IPS-18a (cell line): Measurements from ENCODE around the gene CXCR6.

ENCODE experiments used
- H3K27ac ChIP-seq: one replicate; pipeline ENCODE4 v1.5.1; 2013; ENCODE audit warnings: low read length
- H3K27me3 ChIP-seq: one replicate; pipeline ENCODE4 v1.6.1; 2013; ENCODE audit warnings: mild to moderate bottlenecking, low read length; ENCODE audit not compliant: control insufficient read depth, insufficient read depth
- H3K36me3 ChIP-seq: one replicate; pipeline ENCODE4 v1.6.1; 2013; ENCODE audit warnings: low read depth, low read length; ENCODE audit not compliant: control insufficient read depth
- H3K4me1 ChIP-seq: one replicate; pipeline ENCODE4 v1.6.1; 2013; ENCODE audit warnings: low read depth, low read length; ENCODE audit not compliant: control insufficient read depth
- H3K4me3 ChIP-seq: one replicate; pipeline ENCODE4 v1.5.1; 2013; ENCODE audit warnings: low read length
- H3K9ac ChIP-seq: one replicate; pipeline ENCODE4 v1.6.1; 2013; ENCODE audit warnings: mild to moderate bottlenecking, low read length, moderate library complexity
- H3K9me3 ChIP-seq: one replicate; pipeline ENCODE4 v1.6.1; 2013; ENCODE audit warnings: low read depth, low read length; ENCODE audit not compliant: control insufficient read depth

Gene CXCR6

DNA sequence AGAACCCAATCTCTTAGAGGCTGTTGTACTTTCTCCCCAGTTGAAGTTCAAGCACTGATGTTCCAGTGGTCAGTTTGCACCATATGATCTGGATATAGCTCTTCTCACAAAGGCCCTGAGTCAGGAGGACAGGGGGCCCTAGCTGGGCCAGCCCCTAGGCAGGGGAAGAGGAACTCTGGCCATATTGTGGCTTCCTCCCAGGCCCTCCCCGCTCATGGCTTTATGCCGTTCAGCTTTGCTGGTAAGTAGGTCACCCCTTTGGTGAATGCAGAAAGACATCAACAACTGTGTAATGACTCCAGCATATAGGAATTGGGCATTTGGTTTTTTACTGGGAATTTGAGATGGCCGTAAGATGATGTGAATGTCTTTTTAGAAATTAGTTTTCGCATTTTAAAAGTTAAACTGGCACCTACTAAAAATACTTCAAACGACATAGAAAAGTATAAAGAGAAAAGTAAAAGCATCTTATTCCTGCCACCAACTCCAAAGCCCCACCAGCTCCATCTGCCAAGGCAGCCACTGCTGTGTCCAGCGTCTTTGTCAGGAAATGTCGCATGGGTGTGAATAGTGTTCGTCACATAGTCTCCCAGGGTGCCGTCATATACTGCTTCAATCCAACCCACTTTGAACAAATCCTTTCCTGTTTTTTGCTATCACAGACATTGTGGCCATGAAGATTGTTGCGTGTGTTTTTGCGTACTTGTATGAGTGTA lies 31.6 kb upstream of the CXCR6 start:
- H3K27me3 ChIP-seq, result no peaks in the 10 kb centered on the region
- H3K4me1 ChIP-seq, result no peaks in the 10 kb centered on the region
- H3K9me3 ChIP-seq, result no peaks in the 10 kb centered on the region
- no peaks in the 10 kb centered on the region for H3K36me3 ChIP-seq
- H3K9ac ChIP-seq, result no peak overlapping the region
- H3K4me3 ChIP-seq, result no peak overlapping the region
- no peak overlapping the region for H3K27ac ChIP-seq

DNA sequence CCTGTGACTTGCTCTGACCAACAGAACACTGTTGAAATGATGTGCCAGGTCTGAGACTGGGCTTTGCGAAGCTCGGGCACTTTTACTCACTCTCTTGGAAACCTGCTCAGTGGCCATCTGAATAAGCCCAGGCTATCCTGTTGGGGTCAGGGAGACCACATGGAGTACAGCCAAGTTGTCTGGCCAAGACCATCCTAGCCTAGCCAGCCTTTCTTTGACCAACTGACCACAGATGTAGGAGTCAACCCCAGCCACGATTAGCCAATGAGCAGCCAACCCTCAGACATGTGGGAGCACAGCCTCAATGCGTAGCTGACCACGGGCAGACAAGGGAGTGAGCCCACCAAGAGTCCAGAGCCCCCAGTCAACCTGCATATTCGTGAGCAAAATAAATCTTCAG lies 30.8 kb upstream of the CXCR6 start:
- Histone ChIP-seq H3K4me1 (no peaks in the 10 kb centered on the region), H3K36me3 (no peaks in the 10 kb centered on the region), H3K4me3 (no peak overlapping the region), H3K27ac (no peak overlapping the region), H3K9me3 (no peaks in the 10 kb centered on the region), H3K9ac (no peak overlapping the region), H3K27me3 (no peaks in the 10 kb centered on the region)

GRCh38 chr3:45914362-45915058 lies 28.8 kb upstream of the CXCR6 start:
- no peaks in the 10 kb centered on the region for H3K36me3 ChIP-seq
- H3K9me3 ChIP-seq, result no peaks in the 10 kb centered on the region
- no peak overlapping the region for H3K27ac ChIP-seq
- no peak overlapping the region for H3K9ac ChIP-seq
- no peak overlapping the region for H3K4me3 ChIP-seq
- no peaks in the 10 kb centered on the region for H3K4me1 ChIP-seq
- no peaks in the 10 kb centered on the region for H3K27me3 ChIP-seq

GRCh38 chr3:45915059-45915439 lies 28.2 kb upstream of the CXCR6 start:
- H3K9me3 ChIP-seq, result no peaks in the 10 kb centered on the region
- H3K4me3 ChIP-seq, result no peak overlapping the region
- H3K27me3 ChIP-seq, result no peaks in the 10 kb centered on the region
- H3K36me3 ChIP-seq, result no peaks in the 10 kb centered on the region
- no peak overlapping the region for H3K9ac ChIP-seq
- no peak overlapping the region for H3K27ac ChIP-seq
- no peaks in the 10 kb centered on the region for H3K4me1 ChIP-seq

DNA sequence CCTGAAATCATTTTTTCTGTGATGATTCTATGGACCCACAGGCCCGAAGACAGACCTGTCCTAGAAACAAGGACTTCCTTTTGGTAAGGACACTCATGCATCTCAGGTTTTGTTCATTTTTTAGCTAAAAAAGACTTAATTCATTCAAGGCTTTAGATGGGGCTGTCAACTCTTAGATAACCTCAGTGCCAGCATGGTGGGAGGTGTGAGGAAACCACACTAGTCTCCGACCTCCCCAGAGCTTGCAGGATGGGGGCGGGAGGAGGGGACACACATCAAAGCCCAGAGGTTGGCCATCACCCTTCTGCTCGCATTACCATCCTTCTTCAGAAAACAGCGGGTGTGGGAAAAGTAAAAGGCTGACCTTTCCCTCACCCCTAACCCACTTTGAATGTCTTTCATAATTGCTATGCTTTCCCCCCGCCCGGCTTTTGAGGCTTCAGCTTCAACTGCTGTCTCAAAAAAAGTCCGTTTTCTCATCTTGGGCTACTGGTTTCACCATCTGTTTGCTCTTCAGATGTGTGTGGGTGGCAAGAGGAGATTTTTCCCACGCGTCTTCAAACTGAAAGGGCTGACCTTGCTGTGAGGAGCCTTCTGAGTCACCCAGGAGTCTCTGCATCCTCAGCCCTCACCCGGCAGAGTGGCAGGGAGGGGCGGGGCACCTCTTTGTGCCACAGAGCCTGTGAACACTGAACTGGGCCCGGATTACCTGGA lies 27.6 kb upstream of the CXCR6 start:
- Histone ChIP-seq H3K4me3 (no peak overlapping the region), H3K9me3 (no peaks in the 10 kb centered on the region), H3K9ac (no peak overlapping the region), H3K4me1 (no peaks in the 10 kb centered on the region), H3K36me3 (no peaks in the 10 kb centered on the region), H3K27ac (no peak overlapping the region), H3K27me3 (no peaks in the 10 kb centered on the region)

DNA sequence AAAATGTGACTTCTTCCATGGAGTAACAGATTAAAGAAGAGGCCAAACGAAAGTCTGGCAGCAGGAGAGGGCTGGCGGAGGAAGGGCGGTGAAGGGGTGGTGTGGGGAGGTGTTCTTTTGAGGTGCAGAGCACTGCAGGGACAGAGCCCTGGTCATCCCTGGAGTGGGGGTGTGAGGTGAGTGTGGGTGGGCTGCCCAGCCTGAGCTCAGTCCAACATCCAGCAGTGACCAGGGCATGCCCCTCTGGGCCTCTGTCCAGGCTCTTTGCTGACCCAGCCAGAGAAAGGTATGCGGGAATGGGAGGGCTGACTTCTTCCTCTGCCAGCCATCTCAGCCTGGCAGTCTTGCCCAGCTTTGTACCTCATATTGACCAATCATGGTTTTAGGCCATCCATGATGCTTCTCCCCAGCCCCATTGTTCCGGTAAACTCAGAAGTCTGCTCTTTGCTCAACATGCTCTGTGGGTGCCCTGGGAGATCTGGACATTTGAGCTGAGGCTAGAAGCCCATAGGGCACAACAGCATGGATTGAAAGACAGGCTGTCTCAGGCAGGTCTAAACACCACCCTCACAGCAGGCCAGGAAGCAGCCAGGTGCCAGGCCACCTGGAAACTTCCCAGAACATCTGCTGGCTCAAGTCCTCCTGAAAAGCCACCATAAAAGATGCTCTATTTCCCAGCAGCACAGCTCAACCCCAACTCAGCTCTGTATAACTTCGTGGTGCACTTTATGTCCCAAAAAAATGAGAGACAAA lies 25.9 kb upstream of the CXCR6 start:
- H3K36me3 ChIP-seq, result peaks cover 12% of the 10 kb centered on the region
- no peaks in the 10 kb centered on the region for H3K27me3 ChIP-seq
- no peak overlapping the region for H3K9ac ChIP-seq
- no peaks in the 10 kb centered on the region for H3K9me3 ChIP-seq
- no peak overlapping the region for H3K27ac ChIP-seq
- no peaks in the 10 kb centered on the region for H3K4me1 ChIP-seq
- no peak overlapping the region for H3K4me3 ChIP-seq

- no peaks in the 10 kb centered on the region for H3K9me3 ChIP-seq
- H3K4me3 ChIP-seq, result no peak overlapping the region
- H3K36me3 ChIP-seq, result peaks cover 23% of the 10 kb centered on the region
- no peak overlapping the region for H3K27ac ChIP-seq
- H3K9ac ChIP-seq, result no peak overlapping the region
- H3K27me3 ChIP-seq, result no peaks in the 10 kb centered on the region
- H3K4me1 ChIP-seq, result no peaks in the 10 kb centered on the region
Measured at GRCh38 chr3:45921158-45922038, 21.9 kb upstream of the CXCR6 start.

- no peaks in the 10 kb centered on the region for H3K9me3 ChIP-seq
Measured at GRCh38 chr3:45922039-45922326, 21.3 kb upstream of the CXCR6 start.

DNA sequence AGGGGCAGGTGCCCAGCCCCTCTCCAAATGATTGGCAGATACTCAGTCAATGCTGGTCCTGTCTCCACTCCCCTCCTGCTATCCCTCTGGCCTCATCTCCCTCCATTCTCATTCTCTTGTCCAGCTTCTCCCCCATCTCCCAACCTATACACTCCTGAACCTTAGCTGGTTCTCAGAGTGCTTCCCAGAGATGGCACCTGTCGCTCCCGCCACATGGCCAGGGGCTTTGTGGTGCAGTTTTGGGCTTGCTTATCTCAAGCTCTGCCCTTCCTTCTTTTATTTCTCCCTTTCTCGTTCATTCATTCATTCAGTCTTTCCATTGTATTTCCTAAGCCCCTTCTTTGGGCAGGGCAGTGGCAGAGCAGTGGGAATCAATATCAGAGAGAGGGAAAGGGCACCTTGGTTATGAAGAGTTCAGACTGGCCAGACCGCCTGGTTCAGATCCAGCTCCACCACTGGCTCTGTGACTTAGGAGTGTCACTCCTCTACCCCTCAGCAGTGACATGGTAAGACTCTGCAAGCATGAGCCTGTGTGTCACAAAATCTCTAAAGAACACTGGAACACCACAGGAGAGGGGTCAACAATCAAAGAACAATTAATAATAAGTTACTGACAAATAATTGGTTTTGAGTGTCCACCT lies 20.2 kb upstream of the CXCR6 start:
- Histone ChIP-seq H3K27ac (no peak overlapping the region), H3K9ac (no peak overlapping the region), H3K4me3 (no peak overlapping the region), H3K27me3 (no peaks in the 10 kb centered on the region), H3K36me3 (peaks cover 24% of the 10 kb centered on the region), H3K4me1 (no peaks in the 10 kb centered on the region), H3K9me3 (no peaks in the 10 kb centered on the region)

More at GRCh38 chr3:45922039-45922326, 21.3 kb upstream of the CXCR6 start:
- no peaks in the 10 kb centered on the region for H3K27me3 ChIP-seq
- H3K27ac ChIP-seq, result no peak overlapping the region
- H3K36me3 ChIP-seq, result peaks cover 23% of the 10 kb centered on the region
- no peak overlapping the region for H3K4me3 ChIP-seq
- no peak overlapping the region for H3K9ac ChIP-seq
- H3K4me1 ChIP-seq, result no peaks in the 10 kb centered on the region

- Histone ChIP-seq H3K36me3 (peaks cover 29% of the 10 kb centered on the region), H3K9ac (no peak overlapping the region), H3K4me3 (no peak overlapping the region), H3K9me3 (no peaks in the 10 kb centered on the region), H3K27me3 (no peaks in the 10 kb centered on the region), H3K4me1 (no peaks in the 10 kb centered on the region), H3K27ac (no peak overlapping the region)
Measured at GRCh38 chr3:45923755-45924154, 19.5 kb upstream of the CXCR6 start.
